GM19351 (cell line): ENCODE data around the gene PDZK1IP1.
"Not testable (repeated sequence)": the region's sequence is repeated elsewhere in the genome, so short reads cannot be mapped to it uniquely, and the experiment has no call there.

Experiments used
- ATAC-seq: cut with Tn5 transposase; IDR thresholded peaks from one replicate; pipeline ENCODE4 v1.9.1; 2021; ENCODE audit warnings: mild to moderate bottlenecking, moderate library complexity; ENCODE audit not compliant: unreplicated experiment

Gene PDZK1IP1

DNA sequence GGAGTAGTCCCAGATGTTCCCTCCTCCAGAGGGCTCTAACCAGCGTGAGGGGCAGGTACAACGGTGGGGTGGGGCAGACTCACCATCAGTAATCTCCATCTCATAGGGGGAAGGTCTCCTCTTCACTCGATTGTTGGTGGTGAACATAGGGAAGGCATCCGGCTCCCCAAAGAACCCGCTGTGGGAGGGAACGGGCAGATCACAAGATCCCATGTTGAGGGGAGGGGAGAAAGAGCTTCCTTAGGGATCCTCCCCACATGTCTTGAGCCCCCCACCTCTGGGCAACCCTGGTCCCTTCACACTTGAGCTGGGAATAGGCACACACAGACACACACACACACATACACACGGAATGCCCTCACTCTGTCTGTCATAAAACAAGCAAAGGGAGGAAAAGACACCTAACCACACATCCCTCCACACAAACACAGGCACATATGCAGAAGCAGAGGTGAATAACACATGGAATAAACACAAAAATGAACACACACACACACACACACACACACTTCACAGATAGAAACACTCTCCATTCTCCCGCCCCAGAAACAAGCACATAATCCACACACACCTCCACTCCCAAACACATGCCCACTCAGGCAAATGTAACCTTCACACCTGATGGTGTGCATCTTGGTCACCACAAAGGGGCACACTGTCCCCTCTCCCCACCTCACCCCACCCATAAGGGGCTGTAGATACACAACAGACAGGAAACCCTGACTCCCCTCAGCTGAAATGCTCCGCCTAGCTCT is 34.3 kb upstream of the PDZK1IP1 start:
- ATAC-seq = no peak

- no peak for ATAC-seq
These were observed 33.5 kb upstream of the PDZK1IP1 start for GRCh38 chr1:47223174-47223920.

DNA sequence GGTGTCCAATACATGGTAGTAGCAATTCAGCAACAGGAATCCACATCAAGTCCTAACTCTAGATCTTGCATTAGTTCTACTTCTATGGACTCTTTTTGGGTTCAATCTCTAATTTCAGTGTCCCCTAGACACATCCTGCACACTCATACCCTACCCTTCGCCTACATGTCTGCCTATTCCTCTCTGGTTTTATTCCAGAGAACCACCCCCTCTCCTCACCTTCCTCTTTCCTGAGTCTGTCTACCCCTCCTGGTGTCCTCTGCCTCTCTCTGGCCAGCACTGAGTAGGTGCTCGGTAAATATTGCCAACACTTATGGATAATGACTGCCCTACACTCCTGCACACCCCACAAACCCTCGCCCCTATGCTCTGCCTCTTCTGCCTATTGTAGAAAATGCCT is 32.6 kb upstream of the PDZK1IP1 start:
- ATAC-seq = no peak

- ATAC-seq = no peak
These were observed 29.9 kb upstream of the PDZK1IP1 start for GRCh38 chr1:47219590-47220220.

DNA sequence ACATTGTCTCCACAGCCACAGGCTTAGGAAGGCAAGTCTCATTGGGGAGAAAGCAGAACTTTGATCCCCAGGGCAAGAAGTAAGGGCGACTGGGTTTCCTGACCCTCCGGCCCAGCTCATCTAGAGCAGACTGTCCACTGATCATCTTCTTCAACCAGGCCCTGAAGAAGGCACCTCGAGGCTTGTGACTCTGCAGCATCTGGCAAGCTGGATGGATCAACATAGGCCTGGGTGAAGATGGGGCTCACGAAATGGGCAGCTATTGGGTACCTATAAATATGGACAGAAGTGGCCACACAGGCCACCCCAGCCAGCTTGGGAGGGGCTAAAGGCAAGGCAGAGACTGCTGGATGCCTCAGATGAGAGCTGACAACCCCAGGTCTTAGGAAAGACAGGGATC is 29.2 kb upstream of the PDZK1IP1 start:
- ATAC-seq = no peak

GRCh38 chr1:47216278-47217059 is 26.6 kb upstream of the PDZK1IP1 start:
- no peak for ATAC-seq

DNA sequence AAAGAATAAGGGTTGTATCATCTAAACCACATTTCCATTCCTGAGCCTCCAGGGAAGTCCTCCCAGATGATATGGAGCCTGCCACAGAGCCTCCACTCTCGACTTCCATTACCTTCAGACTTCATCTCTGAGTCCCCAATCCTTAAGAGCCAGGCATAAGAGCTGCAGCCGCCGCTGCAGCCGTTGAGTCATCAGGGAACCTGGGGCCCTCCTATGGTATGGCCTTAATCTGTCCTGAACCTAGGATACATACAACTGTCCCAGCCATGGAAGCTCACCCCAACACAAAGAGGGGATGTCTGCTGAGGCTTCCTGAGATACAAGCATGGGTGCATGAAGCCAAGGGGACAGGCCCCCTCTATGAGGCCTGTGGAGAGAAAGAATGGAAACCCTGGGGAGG is 25.9 kb upstream of the PDZK1IP1 start:
- ATAC-seq = no peak

DNA sequence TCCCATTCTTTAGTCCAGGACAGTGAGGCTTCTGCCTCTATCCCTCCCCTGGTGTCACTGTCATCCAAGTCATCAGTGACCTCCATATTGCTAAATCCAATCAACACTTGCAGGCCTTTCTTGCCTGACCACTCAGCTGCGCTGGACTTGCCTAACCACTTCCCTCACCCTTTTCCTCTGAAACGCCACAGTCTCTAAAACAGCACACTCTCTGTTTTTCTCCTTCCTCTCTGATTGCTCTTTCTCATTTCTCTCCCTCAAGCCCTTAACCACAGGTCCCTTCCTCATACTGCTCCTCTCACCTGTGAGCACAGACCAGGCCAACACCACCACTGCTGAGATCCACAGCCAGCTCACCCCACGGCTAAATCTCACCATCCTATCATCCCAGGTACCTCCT is 24.7 kb upstream of the PDZK1IP1 start:
- ATAC-seq = no peak

- no peak for ATAC-seq
These were observed 23.6 kb upstream of the PDZK1IP1 start for GRCh38 chr1:47213230-47213963.

- no peak for ATAC-seq
These were observed 22.9 kb upstream of the PDZK1IP1 start for GRCh38 chr1:47212636-47213229.

- ATAC-seq = no peak
These were observed 22.0 kb upstream of the PDZK1IP1 start for GRCh38 chr1:47211796-47212269.

- ATAC-seq = no peak
These were observed 20.8 kb upstream of the PDZK1IP1 start for GRCh38 chr1:47210666-47211065.

DNA sequence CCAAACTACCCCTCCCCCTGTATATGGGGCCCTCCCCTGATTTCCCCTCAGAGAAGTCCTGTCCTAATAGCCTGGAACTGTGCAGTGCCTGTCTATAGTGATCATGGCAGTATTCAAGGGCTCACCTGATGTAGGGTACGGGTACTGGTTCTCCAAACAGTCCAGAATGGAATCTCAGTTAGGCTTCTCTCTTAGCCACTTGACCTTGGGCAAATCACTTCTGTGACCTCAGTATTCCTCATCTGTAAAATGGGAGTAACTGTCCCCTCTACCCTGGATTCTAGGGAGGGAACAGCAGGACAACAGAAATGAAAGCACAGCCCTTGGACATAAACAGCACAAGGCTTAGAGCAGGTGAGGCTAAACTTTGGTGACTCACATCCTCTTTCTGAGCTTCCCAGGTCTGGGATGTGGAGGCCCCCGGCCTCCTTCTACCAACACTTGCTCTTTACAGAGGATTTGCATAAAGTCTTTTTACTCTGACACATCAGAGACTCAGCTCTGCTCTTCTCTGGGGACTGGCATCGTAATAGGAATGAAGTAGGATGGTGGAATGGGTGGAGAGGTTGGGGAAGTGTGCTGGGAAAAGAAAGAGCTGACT is 20.0 kb upstream of the PDZK1IP1 start:
- no peak for ATAC-seq

- ATAC-seq = no peak
These were observed 19.3 kb upstream of the PDZK1IP1 start for GRCh38 chr1:47209091-47209490.

- no peak for ATAC-seq
These were observed 18.6 kb upstream of the PDZK1IP1 start for GRCh38 chr1:47208374-47208850.

DNA sequence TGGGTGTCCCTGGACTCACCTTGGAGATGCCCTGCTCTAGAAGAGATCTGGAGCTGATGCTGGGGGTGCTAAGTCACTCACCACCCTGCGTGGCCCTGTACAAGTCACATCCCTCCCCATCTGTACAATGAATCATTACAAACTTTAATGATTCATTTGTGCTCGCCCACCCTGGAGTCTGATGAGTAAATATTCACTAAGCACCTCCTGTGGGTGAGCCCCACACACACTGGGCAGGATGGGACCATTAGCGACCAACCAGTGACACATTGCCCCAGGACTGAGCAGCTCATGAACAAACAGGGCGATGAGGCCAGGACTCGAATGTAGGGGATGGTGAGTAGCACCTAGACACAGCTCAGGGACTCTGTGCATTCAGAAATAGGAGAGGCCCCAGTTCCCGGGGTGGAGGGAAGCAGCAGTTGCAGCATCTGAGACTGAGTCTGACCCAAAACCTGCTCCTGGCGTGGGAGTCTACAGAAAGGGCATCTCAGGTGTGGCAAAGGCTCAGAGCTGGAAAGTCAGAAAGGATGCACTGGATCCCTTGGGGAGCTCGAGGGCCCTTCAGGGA is 18.1 kb upstream of the PDZK1IP1 start:
- no peak for ATAC-seq

GRCh38 chr1:47205918-47206317 is 16.1 kb upstream of the PDZK1IP1 start:
- ATAC-seq = no peak

GRCh38 chr1:47203504-47203903 is 13.7 kb upstream of the PDZK1IP1 start:
- ATAC-seq = not testable (repeated sequence)

DNA sequence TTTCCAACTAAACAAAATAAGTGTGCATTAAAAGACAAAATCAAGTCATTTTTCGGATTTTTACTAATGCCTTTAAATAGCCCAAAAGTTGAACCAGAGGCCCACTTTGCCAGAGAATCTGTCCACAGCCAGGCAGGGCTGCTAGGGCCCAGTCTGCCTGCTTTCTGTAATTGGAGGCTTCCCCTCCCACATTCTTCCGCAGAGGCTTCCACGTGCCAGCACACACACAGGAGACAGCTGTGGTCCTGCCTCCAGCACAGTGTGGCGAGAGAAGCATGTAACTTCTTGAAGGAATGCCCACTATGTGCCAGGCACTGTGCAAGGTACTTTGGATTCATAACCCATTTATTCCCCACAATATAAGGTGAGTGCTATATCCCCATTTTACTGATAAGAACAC is 11.3 kb upstream of the PDZK1IP1 start:
- ATAC-seq = no peak
